ENCODE data around the gene ENKD1.
"Not testable (repeated sequence)": the region's sequence is repeated elsewhere in the genome, so short reads cannot be mapped to it uniquely, and the experiment has no call there.

The ENKD1 gene, protein sequence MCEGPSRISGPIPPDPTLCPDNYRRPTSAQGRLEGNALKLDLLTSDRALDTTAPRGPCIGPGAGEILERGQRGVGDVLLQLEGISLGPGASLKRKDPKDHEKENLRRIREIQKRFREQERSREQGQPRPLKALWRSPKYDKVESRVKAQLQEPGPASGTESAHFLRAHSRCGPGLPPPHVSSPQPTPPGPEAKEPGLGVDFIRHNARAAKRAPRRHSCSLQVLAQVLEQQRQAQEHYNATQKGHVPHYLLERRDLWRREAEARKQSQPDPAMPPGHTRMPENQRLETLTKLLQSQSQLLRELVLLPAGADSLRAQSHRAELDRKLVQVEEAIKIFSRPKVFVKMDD

DNA sequence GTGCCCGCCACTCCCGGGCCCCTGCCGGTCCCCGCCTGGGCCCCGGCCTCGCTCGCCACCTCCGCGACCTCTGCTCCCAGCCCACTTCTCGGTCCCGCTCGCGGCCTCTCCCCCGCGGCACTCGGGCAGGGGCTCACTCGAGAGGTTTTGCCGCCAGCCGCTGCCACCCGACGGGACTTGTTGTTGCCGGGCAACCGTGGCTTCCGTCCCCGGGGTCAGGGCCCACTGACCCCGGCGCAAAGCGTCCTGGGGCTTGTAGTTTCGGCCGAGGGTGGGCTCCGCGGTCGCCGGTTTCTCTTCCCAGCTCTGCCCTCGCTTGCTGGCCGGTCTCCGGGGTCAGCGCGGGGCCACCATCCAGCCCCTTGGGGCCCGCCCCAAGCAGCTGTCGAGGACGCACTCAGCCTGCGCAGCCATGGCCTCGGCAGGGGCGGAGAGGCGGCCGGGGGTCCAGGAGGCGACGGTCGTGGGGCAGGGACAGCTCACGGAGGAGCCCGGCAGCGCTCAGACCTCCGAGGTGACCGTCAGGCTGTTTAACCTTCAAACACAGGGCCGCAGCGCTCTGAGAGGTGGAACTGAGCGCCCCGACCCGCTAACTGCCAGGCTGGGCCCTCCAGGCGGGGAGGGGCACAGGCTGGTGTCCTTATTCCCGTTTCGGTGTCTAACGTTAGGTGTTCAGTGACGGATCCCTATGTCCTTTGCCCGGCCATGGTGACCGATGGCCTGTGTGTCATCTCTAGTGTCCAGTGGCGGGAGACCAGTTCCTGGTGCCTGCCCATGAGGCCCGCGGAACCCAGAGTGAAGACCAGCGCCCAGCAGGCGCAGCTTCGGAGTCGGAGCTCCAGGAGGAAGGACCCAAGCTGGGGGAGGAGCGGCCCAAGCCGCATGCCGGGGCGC lies at the start of gene ENKD1, which contains the start of gene C16orf86:
Gene ENKD1, minus strand, starts transcription at position 192 of the 894 bp plus-strand sequence. CDS start 308 bp downstream, outside the sequence.
Gene C16orf86, plus strand, starts transcription at position 256 of the 894 bp plus-strand sequence. Its CDS starts 157 bp downstream, at position 413.
- peak; percentile 65 for DNase-seq

GRCh38 chr16:67716097-67716496 lies 49.5 kb upstream of the ENKD1 start:
- no peak for DNase-seq

GRCh38 chr16:67714522-67714921 lies 48.0 kb upstream of the ENKD1 start:
- DNase-seq: no peak

DNA sequence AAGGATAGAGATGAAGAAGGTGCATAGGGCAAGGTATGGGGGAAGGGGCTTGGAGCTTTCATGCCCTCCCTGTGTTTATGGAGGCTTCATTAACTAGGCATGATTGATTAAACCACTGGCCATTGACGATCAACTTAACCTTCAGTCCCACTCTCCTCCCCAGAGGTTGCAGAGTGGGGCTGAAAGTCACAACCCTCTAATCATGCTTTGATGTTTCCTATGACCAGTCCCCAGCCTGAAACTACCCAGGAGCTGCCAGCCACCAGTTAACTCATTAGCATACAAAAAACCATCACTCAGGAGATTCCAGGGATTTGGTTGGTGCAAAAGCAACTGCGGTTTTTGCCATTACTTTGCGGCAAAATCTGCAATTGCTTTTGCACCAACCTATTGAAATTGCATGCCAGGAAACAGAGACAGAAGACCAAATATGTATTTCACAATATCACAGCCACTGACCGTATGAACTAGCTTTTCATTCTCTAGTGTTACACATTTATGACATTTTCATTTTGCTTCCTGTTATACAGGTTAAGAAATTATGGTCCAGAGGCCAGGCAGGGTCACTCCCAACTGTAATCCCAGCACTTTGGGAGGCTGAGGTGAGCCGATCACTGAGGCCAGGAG lies 47.2 kb upstream of the ENKD1 start:
- DNase-seq: no peak

- no peak for DNase-seq
These were observed 44.1 kb upstream of the ENKD1 start for GRCh38 chr16:67710607-67711006.

GRCh38 chr16:67709050-67709449 lies 42.5 kb upstream of the ENKD1 start:
- no peak for DNase-seq

DNA sequence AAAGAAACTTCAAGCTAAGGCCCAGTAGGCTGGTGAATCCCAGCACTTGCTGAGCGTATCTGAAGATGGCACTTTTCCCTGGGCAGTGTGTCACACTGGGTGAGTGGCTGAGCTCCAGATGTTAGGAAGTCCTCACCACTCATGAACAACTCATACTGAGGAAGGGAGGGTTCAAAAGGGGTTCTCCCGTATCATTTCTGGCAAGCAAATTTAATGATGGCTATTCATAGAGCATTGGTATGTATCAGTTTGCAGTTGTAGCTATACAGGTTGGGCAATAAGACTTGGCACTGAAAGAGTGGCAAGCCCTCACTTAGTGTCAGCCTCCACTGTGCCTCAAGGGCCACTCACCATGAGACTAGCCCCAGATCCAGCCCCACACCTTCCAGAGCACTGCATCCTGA lies 41.8 kb upstream of the ENKD1 start:
- no peak for DNase-seq

DNA sequence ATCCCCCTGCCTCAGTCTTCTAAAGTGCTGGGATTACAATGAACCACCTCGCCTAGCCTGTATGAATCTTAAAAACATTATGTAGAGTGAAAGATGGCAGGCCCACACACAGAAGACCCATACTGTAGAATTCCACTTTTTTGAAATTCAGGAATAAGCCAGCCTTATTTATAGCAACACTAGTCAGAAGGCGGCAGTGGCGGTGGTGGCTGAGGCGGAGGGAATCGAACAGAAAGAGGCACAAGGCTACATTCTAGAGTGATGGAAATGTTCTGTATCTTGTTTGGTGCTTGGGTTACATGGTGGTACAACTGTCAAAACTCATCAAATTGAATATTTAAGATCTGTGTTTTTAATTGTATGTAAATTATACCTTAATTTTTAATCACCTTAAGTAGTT lies 41.2 kb upstream of the ENKD1 start:
- no peak for DNase-seq

DNA sequence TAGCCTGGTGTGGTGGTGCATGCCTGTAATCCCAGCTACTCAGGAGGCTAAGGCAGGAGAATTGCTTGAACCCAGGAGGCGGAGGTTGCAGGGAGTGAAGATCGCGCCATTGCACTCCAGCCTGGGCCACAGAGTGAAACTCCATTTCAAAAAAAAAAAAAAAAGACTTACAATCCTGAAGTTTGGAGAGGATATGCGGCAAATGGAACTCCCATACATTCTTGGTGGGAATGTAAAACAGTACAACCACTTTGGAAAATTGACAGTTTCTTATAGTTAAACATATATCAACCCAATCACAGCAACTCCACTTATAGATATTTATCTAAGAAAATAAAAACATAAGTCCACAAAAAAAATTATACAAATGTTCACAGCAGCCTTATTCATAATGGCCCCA lies 40.7 kb upstream of the ENKD1 start:
- DNase-seq: no peak

- no peak for DNase-seq
These were observed 37.6 kb upstream of the ENKD1 start for GRCh38 chr16:67704110-67704509.

DNA sequence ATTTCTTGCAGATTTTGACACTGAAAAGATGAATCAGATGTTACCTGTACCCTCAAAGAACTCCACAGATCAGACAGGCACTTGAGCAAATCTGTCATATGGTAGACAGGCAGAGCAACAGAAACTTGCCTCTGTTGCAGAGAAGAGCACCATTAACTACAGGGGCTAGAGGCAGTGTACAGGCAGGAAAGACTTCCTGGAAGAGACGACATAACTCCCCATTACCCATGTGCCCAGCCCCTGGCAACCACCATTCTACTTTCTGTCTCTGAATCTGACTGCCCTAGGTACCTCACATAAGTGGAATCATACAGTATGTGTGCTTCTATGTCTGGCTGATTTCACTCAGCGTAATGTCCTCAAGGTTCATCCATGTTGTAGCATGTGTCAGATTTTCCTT lies 37.1 kb upstream of the ENKD1 start:
- DNase-seq: no peak

GRCh38 chr16:67702130-67702529 lies 35.6 kb upstream of the ENKD1 start:
- no peak for DNase-seq

DNA sequence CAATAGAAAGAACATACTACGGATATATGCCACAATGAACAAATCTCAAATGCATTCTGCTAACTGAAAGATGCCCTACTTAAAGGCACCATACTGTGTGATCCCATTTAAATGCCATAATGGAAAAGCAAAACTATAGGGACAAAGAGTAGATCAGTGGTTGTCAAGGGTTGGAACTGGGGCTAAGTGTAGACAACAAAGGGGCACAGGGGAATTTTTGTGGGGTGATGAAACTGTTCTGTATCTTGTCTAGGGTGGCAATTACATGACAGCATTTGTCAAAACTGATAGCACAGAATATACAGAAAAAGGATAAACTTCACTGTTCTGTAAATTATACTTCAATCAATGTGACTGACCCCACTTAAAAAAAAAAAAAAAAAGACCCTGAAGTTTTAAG lies 34.9 kb upstream of the ENKD1 start:
- no peak for DNase-seq

DNA sequence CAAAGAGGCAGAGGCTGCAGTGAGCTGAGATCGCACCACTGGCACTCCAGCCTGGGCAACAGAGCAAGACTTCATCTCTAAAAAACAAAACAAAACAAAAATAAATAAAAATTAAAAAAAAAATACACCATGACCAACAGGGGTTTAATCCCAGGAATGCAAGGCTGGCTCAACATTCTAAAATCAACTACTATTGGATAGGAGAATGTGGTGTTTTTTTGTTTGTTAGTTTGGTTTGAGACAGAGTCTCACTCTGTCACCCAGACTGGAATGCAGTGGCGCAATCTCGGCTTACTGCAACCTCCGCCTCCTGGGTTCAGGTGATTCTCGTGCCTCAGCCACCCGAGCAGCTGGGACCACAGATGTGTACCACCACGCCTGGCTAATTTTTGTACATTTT lies 32.7 kb upstream of the ENKD1 start:
- DNase-seq: no peak

- no peak for DNase-seq
These were observed 31.1 kb upstream of the ENKD1 start for GRCh38 chr16:67697422-67698185.

DNA sequence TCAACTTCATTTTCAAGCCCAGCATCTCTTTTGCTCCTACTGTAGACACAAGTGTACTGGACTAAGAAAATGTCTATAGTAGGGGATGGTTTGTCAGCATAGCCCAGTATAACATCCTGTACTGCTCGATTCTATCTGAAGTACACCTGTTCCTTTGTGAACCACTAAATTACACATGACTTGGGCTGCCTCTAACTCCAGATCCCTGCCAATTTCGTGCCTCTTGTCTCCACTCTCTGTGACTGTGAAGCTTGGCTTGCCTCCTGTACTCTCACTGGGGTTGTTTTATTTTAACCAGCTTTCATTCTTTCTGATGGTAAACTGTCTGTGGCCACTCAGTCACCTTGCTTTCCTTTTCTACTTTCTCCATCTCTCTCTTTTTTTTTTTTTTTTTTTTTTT lies 28.1 kb upstream of the ENKD1 start:
- DNase-seq: no peak

- not testable (repeated sequence) for DNase-seq
These were observed 27.2 kb upstream of the ENKD1 start for GRCh38 chr16:67693517-67694285.

- DNase-seq: no peak
These were observed 19.0 kb upstream of the ENKD1 start for GRCh38 chr16:67685388-67686112.

- no peak for DNase-seq
These were observed 17.2 kb upstream of the ENKD1 start for GRCh38 chr16:67683767-67684166.

DNA sequence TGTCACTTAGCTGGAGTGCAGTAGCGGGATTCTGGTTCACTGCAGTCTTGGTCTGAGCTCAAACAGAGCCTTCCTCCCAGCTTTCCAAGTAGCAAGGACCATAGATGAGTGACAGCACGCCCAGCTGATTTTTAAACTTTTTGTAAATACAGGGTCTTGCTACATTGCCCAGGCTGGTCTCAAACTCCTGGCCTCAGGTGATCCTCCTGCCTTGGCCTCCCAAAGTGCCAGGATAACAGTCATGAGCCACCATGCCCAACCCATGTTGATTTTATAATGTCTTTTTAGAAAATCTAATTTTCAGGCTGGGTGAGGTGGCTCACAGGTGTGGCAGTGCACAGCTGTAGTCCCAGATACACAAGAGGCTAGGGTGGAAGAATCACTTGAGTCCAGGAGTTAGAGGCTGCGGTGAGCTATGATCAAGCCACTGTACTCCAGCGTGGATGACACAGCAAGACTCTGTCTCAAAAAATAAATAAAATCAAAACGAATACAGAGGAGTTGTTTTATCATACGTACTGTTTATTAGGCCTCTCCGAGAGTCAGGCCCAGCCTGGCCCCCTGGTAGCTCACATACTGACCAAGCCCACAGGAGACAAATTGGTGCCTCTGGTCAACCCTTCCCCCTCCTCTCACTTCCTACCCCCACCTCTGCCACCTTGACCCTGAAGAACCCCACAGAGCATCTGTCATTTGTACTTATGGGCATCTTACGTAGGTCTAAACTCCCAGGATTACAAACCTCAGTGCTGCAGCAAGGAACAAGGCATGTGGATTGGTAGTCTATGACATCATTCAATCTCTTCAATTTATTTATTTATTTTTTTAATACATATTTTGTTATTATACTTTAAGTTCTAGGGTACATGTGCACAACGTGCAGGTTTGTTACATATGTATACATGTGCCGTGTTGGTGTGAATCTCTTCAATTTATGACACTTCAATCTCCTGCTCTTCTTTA lies 13.7 kb upstream of the ENKD1 start:
- DNase-seq: no peak
